IMR-90 (cell line): ENCODE results near the gene TPM4. TPM values are rescaled to one million over a fixed set of nuclear protein-coding genes. Genes with fewer than 3 reads are reported as not detected.
A peak's percentile ranks its signal among the peaks of the same experiment; 100 is the strongest.

Source experiments
- ATAC-seq: fragments of 200-7000 bp; cut with Tn5 transposase; 2 replicates; pipeline ENCODE4 v1.9.1; 2020; ENCODE audit warnings: low read depth, mild to moderate bottlenecking, moderate library complexity
- BruUV-seq: library from RNA; stranded (reverse); fragments of 400-500 nt; replicated peaks from 2 replicates; lab custom pipeline; 2021; lab: Mats Ljungman, UMichigan
- CTCF ChIA-PET: fragments of 300-600 bp; formaldehyde crosslinking; extraction: SDS; loops from one replicate; lab custom pipeline; 2021; ENCODE audit warnings: antibody characterized with exemption; lab: Yijun Ruan, JAX
- POLR2A ChIA-PET: fragments of 300-600 bp; sonication (Branson Sonifier 250); formaldehyde crosslinking; loops from one replicate; lab custom pipeline; 2022; ENCODE audit warnings: antibody characterized with exemption; ENCODE audit not compliant: unreplicated experiment; lab: Charles Lee
- DNase-seq: peaks from one replicate; pipeline ENCODE4 v3.0.0; 2013
- H2AFZ ChIP-seq: replicated peaks from 2 replicates; pipeline ENCODE3; 2013; ENCODE audit warnings: low read length, mild to moderate bottlenecking; ENCODE audit not compliant: poor library complexity
- H2AK5ac ChIP-seq: 2 replicates; pipeline ENCODE4 v1.6.1; 2013; ENCODE audit warnings: low read depth, low read length, inconsistent platforms
- H2AK9ac ChIP-seq: replicated peaks from 2 replicates; pipeline ENCODE3; 2013; ENCODE audit warnings: mild to moderate bottlenecking, low read depth, low read length, moderate library complexity; ENCODE audit not compliant: poor library complexity
- H2BK120ac ChIP-seq: 2 replicates; pipeline ENCODE4 v1.6.1; 2013; ENCODE audit warnings: low read depth, low read length, inconsistent platforms
- H2BK15ac ChIP-seq: 3 replicates; pipeline ENCODE4 v1.6.1; 2013; ENCODE audit warnings: low read depth, low read length, inconsistent platforms
- H2BK20ac ChIP-seq: 2 replicates; pipeline ENCODE4 v1.6.1; 2013; ENCODE audit warnings: low read depth, mild to moderate bottlenecking, inconsistent platforms, low read length, moderate library complexity
- H2BK5ac ChIP-seq: 2 replicates; pipeline ENCODE4 v1.6.1; 2013; ENCODE audit warnings: mild to moderate bottlenecking, low read depth, low read length, inconsistent platforms; ENCODE audit not compliant: poor library complexity, severe bottlenecking
- H3K14ac ChIP-seq: replicated peaks from 2 replicates; pipeline ENCODE4 v1.6.1; 2013; ENCODE audit warnings: low read depth, low read length, inconsistent platforms
- H3K18ac ChIP-seq: 2 replicates; pipeline ENCODE4 v1.6.1; 2013; ENCODE audit warnings: low read depth, low read length, control low read depth
- H3K23ac ChIP-seq: 2 replicates; pipeline ENCODE4 v1.6.1; 2013; ENCODE audit warnings: low read depth, low read length, inconsistent platforms
- H3K27ac ChIP-seq: 2 replicates; pipeline ENCODE4 v1.5.1; 2013; ENCODE audit warnings: mild to moderate bottlenecking, control low read depth, low read length; ENCODE audit not compliant: insufficient read depth
- H3K27me3 ChIP-seq: 2 replicates; pipeline ENCODE4 v1.6.1; 2013; ENCODE audit warnings: low read length; ENCODE audit not compliant: control insufficient read depth, insufficient read depth
- H3K36me3 ChIP-seq: 2 replicates; pipeline ENCODE4 v1.6.1; 2013; ENCODE audit warnings: low read length, mixed read lengths; ENCODE audit not compliant: control insufficient read depth, insufficient read depth
- H3K4ac ChIP-seq: 2 replicates; pipeline ENCODE4 v1.6.1; 2013; ENCODE audit warnings: low read depth, low read length, inconsistent platforms
- H3K4me1 ChIP-seq: 2 replicates; pipeline ENCODE4 v1.6.1; 2013; ENCODE audit warnings: low read length, mixed read lengths; ENCODE audit not compliant: control insufficient read depth, insufficient read depth
- H3K4me2 ChIP-seq: 2 replicates; pipeline ENCODE4 v1.6.1; 2013; ENCODE audit warnings: low read depth, mild to moderate bottlenecking, control low read depth, low read length, moderate library complexity
- H3K4me3 ChIP-seq: 2 replicates; pipeline ENCODE4 v1.5.1; 2013; ENCODE audit warnings: low read depth, mild to moderate bottlenecking, control low read depth, low read length, moderate library complexity; ENCODE audit not compliant: insufficient read depth
- H3K56ac ChIP-seq: 2 replicates; pipeline ENCODE4 v1.6.1; 2013; ENCODE audit warnings: low read length, inconsistent platforms; ENCODE audit not compliant: insufficient read depth; ENCODE audit errors: extremely low read depth
- H3K79me1 ChIP-seq, 2 experiments: 2 replicates each; pipeline ENCODE4 v1.6.1; 2013; ENCODE audit warnings: low read length in 2 of 2, inconsistent platforms in 1 of 2, low read depth in 1 of 2
- H3K9ac ChIP-seq: 2 replicates; pipeline ENCODE4 v1.6.1; 2013; ENCODE audit warnings: low read depth, low read length, control low read depth
- H3K9me1 ChIP-seq: 2 replicates; pipeline ENCODE4 v1.6.1; 2013; ENCODE audit warnings: low read length, inconsistent platforms; ENCODE audit not compliant: insufficient read depth
- H3K9me3 ChIP-seq: 2 replicates; pipeline ENCODE4 v1.6.1; 2013; ENCODE audit warnings: low read length; ENCODE audit not compliant: control insufficient read depth, insufficient read depth
- H4K20me1 ChIP-seq: 2 replicates; pipeline ENCODE4 v1.6.1; 2013; ENCODE audit warnings: low read length, inconsistent platforms; ENCODE audit not compliant: insufficient read depth
- H4K5ac ChIP-seq: 2 replicates; pipeline ENCODE4 v1.6.1; 2013; ENCODE audit warnings: mild to moderate bottlenecking, low read depth, low read length, control low read depth
- H4K8ac ChIP-seq, 2 experiments: 2 replicates each; pipeline ENCODE4 v1.6.1; 2013; ENCODE audit warnings: low read depth in 2 of 2, low read length in 2 of 2, control low read depth in 1 of 2, inconsistent platforms in 1 of 2
- H4K91ac ChIP-seq: 2 replicates; pipeline ENCODE4 v1.6.1; 2013; ENCODE audit warnings: low read depth, low read length, inconsistent platforms; ENCODE audit not compliant: insufficient read depth
- BHLHE40 ChIP-seq: fragments of 150-350 bp; IDR thresholded peaks from 2 replicates; pipeline ENCODE4 v1.6.1; 2016; ENCODE audit warnings: mild to moderate bottlenecking, low read depth, low read length
- CEBPB ChIP-seq: IDR thresholded peaks from 2 replicates; pipeline ENCODE4 v1.6.1; 2012; ENCODE audit warnings: low read depth, low read length, improper control_type of control experiment
- FOS ChIP-seq: fragments of 150-350 bp; IDR thresholded peaks from 2 replicates; pipeline ENCODE4 v1.6.1; 2016; ENCODE audit warnings: low read depth, low read length
- MAFK ChIP-seq: IDR thresholded peaks from 2 replicates; pipeline ENCODE4 v1.6.1; 2012; ENCODE audit warnings: low read depth, low read length, improper control_type of control experiment
- WGBS, 2 experiments: methylation state at CpG; one replicate each; pipeline versions ENCODE4 v1.1.5 to v1.1.7; 2013; ENCODE audit warnings: missing lambda C conversion rate in 2 of 2; ENCODE audit not compliant: insufficient read length in 1 of 2; ENCODE audit errors: extremely low coverage in 2 of 2; 5-methylcytosine and 5-hydroxymethylcytosine counted together
- dilution Hi-C: fragments of 300-500 bp; cut with HindIII; formaldehyde crosslinking; loops from one replicate; pipeline ENCODE4 v1.14.3; 2018; ENCODE audit warnings: low sequenced_read_pairs; ENCODE audit not compliant: unreplicated experiment
- in situ Hi-C: fragments of 300-500 bp; cut with MboI; formaldehyde crosslinking; loops from 3 replicates; pipeline ENCODE4 v1.14.3; 2019; ENCODE audit warnings: low sequenced_read_pairs, inconsistent platforms, mixed read lengths
- intact Hi-C: fragments of 100-400 bp; cut with micrococcal nuclease; formaldehyde crosslinking; loops from 2 replicates; pipeline ENCODE4 v1.10.0; 2022
- polyA plus RNA-seq, 3 experiments: library from polyadenylated mRNA; depleted of rRNA; stranded (reverse); fragments of >200 nt; gene quantifications; 2 replicates each; pipeline ENCODE4 v1.2.3, GENCODE V29; 2012; ENCODE audit warnings: low replicate concordance in 1 of 3
- total RNA-seq: library from RNA; depleted of rRNA; stranded (reverse); fragments of >200 nt; gene quantifications from 2 replicates; pipeline ENCODE4 v1.2.3, GENCODE V29; 2012

Gene TPM4
- total and polyA plus RNA-seq, 2 of the 4 experiments (the other 2 are of a cell fraction) = 1,075 to 1,160 TPM

DNA sequence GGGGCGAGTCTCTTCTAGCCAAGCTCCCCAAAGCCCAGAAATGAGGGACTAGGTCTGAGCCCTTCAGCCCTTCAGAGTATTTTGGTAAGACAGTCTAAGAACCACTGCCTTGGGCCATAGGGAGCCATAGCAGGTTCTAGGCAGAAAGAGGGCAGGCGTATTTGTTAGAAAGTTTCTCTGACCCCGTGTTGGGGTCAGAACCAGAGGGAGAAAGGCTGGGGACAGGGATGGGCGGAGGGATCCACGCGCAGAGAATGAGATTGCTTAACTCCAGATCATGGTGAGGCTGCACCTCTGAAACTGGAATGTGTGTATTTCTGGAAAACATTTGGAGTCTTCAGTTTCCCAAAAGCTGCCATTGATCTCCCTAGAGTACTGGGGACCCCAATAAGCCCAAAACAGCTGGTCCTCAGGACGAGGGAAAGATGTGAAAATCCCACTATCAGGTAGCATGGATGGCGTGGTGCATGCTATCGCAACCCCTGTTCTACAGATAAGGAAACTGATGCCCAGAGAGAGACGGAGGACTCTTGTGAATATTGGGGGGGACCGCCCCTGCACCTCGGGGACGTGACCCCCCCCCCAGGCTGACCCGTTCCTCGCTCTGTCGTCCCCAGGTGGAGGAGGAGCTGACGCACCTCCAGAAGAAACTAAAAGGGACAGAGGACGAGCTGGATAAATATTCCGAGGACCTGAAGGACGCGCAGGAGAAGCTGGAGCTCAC is 703 bp upstream of the TPM4 start:
- H3K9ac ChIP-seq = peak overlapping the region; percentile 95
- TSS peak; percentile 80 for BruUV-seq
- ChIA-PET CTCF (no interaction called here), POLR2A (interaction anchor here (0.6 to 1.6 kb wide), 7 partner anchors 8 to 345 kb away, joined by 3 to 9 read pairs (median 5); partner anchors contain the start of gene FAM32A)
- H2BK120ac ChIP-seq = peak overlapping the region; percentile 88
- peak overlapping the region; percentile 96 for H3K18ac ChIP-seq
- peak overlapping the region; percentile 98 for H3K14ac ChIP-seq
- peak overlapping the region; percentile 77 for H3K4me3 ChIP-seq
- H4K20me1 ChIP-seq = peaks cover 20% of the 10 kb centered on the region
- 90% methylated on average over 2 of the region's 21 CpGs; no CpG with 5 or more reads in 1 of the 2 experiments for WGBS, 2 experiments
- peaks cover 12 to 53% of the 10 kb centered on the region in 2 experiments for H3K79me1 ChIP-seq
- peak overlapping the region; percentile 44; the same call in 1 of the 2 replicates for H2BK20ac ChIP-seq
- no peaks in the 10 kb centered on the region for H3K27me3 ChIP-seq
- peak overlapping the region; percentile 92 for H2BK5ac ChIP-seq
- peak overlapping the region; percentile 41; the same call in 1 of the 3 replicates for H2BK15ac ChIP-seq
- ATAC-seq (no peak; the same call in 1 of the 2 replicates), DNase-seq (no peak)
- H3K27ac ChIP-seq = peak overlapping the region; percentile 97
- peak overlapping the region; percentile 97 for H3K4ac ChIP-seq
- H4K91ac ChIP-seq = peak overlapping the region; percentile 94
- peak overlapping the region; percentile 97 for H2AK5ac ChIP-seq
- intact Hi-C loops = loop anchor here (5.0 kb wide), 2 partner anchors 33 to 122 kb away; partner anchors contain the start of gene AP1M1
- peak overlapping the region; percentile 92 for H2AK9ac ChIP-seq
- dilution Hi-C loops = no loop called here
- H2AFZ ChIP-seq = peak overlapping the region; percentile 85
- peaks cover 3% of the 10 kb centered on the region; the same call in 1 of the 2 replicates for H3K9me1 ChIP-seq
- peak overlapping the region; percentile 91 for H4K8ac ChIP-seq
- in situ Hi-C loops = no loop called here
- H3K4me1 ChIP-seq = peaks cover 13% of the 10 kb centered on the region
- H3K9me3 ChIP-seq = no peaks in the 10 kb centered on the region
- TF ChIP-seq FOS (no peak), MAFK (no peak), CEBPB (peak; percentile 58), BHLHE40 (no peak)
- peak overlapping the region; percentile 75 for H3K56ac ChIP-seq
- H3K23ac ChIP-seq = peak overlapping the region; percentile 86
- peak overlapping the region; percentile 93 for H3K4me2 ChIP-seq
- H3K36me3 ChIP-seq = peaks cover 21% of the 10 kb centered on the region
- peak overlapping the region; percentile 94 for H4K5ac ChIP-seq
